Measurements from ENCODE around the gene EMX1. TPM values are rescaled to one million over a fixed set of nuclear protein-coding genes. Genes with fewer than 3 reads are reported as not detected.

Gene EMX1
- total RNA-seq, 1 donor from 2014 or later, result not detected

- TF ChIP-seq CTCF (IDR thresholded peaks at IDR 0.05), result no peak
- no peaks in the 10 kb centered on the region for H3K4me1 ChIP-seq
- H3K36me3 ChIP-seq, result no peaks in the 10 kb centered on the region
- no peak overlapping the region for H3K27ac ChIP-seq
- H3K9me3 ChIP-seq, result no peaks in the 10 kb centered on the region
- H3K27me3 ChIP-seq, result no peaks in the 10 kb centered on the region
- H3K4me3 ChIP-seq, result no peak overlapping the region
- no peak for DNase-seq (ENCODE audit: low spot score in 2 of 2)
- intact Hi-C loops (cut with DNase I), result no loop called here
Measured at GRCh38 chr2:72949045-72949444, 31.7 kb downstream of the EMX1 start.

GRCh38 chr2:72949642-72950041, 32.3 kb downstream of the EMX1 start:
- H3K4me3 ChIP-seq, result no peak overlapping the region
- no peaks in the 10 kb centered on the region for H3K9me3 ChIP-seq
- no peaks in the 10 kb centered on the region for H3K4me1 ChIP-seq
- no peaks in the 10 kb centered on the region for H3K27me3 ChIP-seq
- TF ChIP-seq CTCF (IDR thresholded peaks at IDR 0.05), result no peak
- no peaks in the 10 kb centered on the region for H3K36me3 ChIP-seq
- intact Hi-C loops (cut with DNase I), result no loop called here
- H3K27ac ChIP-seq, result no peak overlapping the region
- no peak for DNase-seq (ENCODE audit: low spot score in 2 of 2)

GRCh38 chr2:72950558-72951255, 33.4 kb downstream of the EMX1 start:
- Histone ChIP-seq H3K36me3 (no peaks in the 10 kb centered on the region), H3K27me3 (no peaks in the 10 kb centered on the region), H3K9me3 (no peaks in the 10 kb centered on the region), H3K27ac (no peak overlapping the region), H3K4me1 (no peaks in the 10 kb centered on the region), H3K4me3 (no peak overlapping the region)
- no peak for TF ChIP-seq CTCF (IDR thresholded peaks at IDR 0.05)
- intact Hi-C loops (cut with DNase I), result no loop called here
- DNase-seq (ENCODE audit: low spot score in 2 of 2), result no peak

GRCh38 chr2:72951303-72952095, 34.2 kb downstream of the EMX1 start:
- H3K4me3 ChIP-seq, result no peak overlapping the region
- H3K4me1 ChIP-seq, result no peaks in the 10 kb centered on the region
- no peak overlapping the region for H3K27ac ChIP-seq
- TF ChIP-seq CTCF (IDR thresholded peaks at IDR 0.05), result no peak
- no peaks in the 10 kb centered on the region for H3K36me3 ChIP-seq
- DNase-seq (ENCODE audit: low spot score in 2 of 2), result no peak
- intact Hi-C loops (cut with DNase I), result no loop called here
- H3K9me3 ChIP-seq, result no peaks in the 10 kb centered on the region
- H3K27me3 ChIP-seq, result no peaks in the 10 kb centered on the region

- intact Hi-C loops (cut with DNase I), result no loop called here
- H3K36me3 ChIP-seq, result no peaks in the 10 kb centered on the region
Measured at GRCh38 chr2:72952110-72952823, 34.9 kb downstream of the EMX1 start.

More at GRCh38 chr2:72952110-72952823, 34.9 kb downstream of the EMX1 start:
- Histone ChIP-seq H3K4me3 (no peak overlapping the region), H3K27me3 (no peaks in the 10 kb centered on the region), H3K9me3 (no peaks in the 10 kb centered on the region), H3K4me1 (no peaks in the 10 kb centered on the region), H3K27ac (no peak overlapping the region)
- DNase-seq (ENCODE audit: low spot score in 2 of 2), result no peak
- no peak for TF ChIP-seq CTCF (IDR thresholded peaks at IDR 0.05)

Measured in ascending aorta (tissue), 2 donors.